Measurements from ENCODE around the gene LDLRAD2.

LDLRAD2 gene

GRCh38 chr1:21795075-21795474 lies 17.0 kb upstream of the LDLRAD2 start:
- no peaks in the 10 kb centered on the region for H3K79me2 ChIP-seq (ENCODE audit: low read length)
- no peaks in the 10 kb centered on the region for H3K9me3 ChIP-seq (replicated peaks; ENCODE audit: insufficient read depth, low read length)
- TF ChIP-seq EZH2phosphoT487 (IDR thresholded peaks at IDR 0.05; ENCODE audit: low read length) = no peak
- TF ChIP-seq EZH2 (optimal IDR thresholded peaks at IDR 0.05; ENCODE audit: low read depth, low read length) = no peak
- TF ChIP-seq CTCF (IDR thresholded peaks at IDR 0.05; ENCODE audit: low read length) = no peak
- peaks cover 10% of the 10 kb centered on the region for H3F3A ChIP-seq (ENCODE audit: insufficient read depth, low read length)
- no peaks in the 10 kb centered on the region for H3K36me3 ChIP-seq (replicated peaks; ENCODE audit: insufficient read depth, low read length)
- no peaks in the 10 kb centered on the region for H3K9me2 ChIP-seq (replicated peaks; ENCODE audit: insufficient read depth, low read length)
- no peak overlapping the region for H3K27ac ChIP-seq (ENCODE audit: low read length)
- H3K9ac ChIP-seq (ENCODE audit: low read length) = no peak overlapping the region
- H2AFZ ChIP-seq (ENCODE audit: low read length) = no peak overlapping the region
- no peaks in the 10 kb centered on the region for H3K27me3 ChIP-seq (replicated peaks; ENCODE audit: insufficient read depth, low read length)
- H3K4me2 ChIP-seq (ENCODE audit: low read depth, low read length) = no peak overlapping the region
- H3K4me3 ChIP-seq (ENCODE audit: low read length) = no peak overlapping the region
- DNase-seq = no peak
- H4K20me1 ChIP-seq (ENCODE audit: insufficient read depth, low read length) = no peaks in the 10 kb centered on the region
- H3K4me1 ChIP-seq (ENCODE audit: low read length) = peaks cover 13% of the 10 kb centered on the region

- H3K27me3 ChIP-seq (replicated peaks; ENCODE audit: insufficient read depth, low read length) = no peaks in the 10 kb centered on the region
- peaks cover 4% of the 10 kb centered on the region; the same call in 1 of the 2 replicates for H3K4me1 ChIP-seq (ENCODE audit: low read length)
- no peaks in the 10 kb centered on the region for H3K79me2 ChIP-seq (ENCODE audit: low read length)
- 0 out of 2 replicates have a peak, but pooled peaks cover 3% of the 10 kb centered on the region for H3F3A ChIP-seq (ENCODE audit: insufficient read depth, low read length)
- no peaks in the 10 kb centered on the region for H3K36me3 ChIP-seq (replicated peaks; ENCODE audit: insufficient read depth, low read length)
- no peak overlapping the region for H3K27ac ChIP-seq (ENCODE audit: low read length)
- peak; percentile 27 for DNase-seq
- no peak overlapping the region for H3K4me2 ChIP-seq (ENCODE audit: low read depth, low read length)
- no peak overlapping the region for H3K4me3 ChIP-seq (ENCODE audit: low read length)
- H4K20me1 ChIP-seq (ENCODE audit: insufficient read depth, low read length) = no peaks in the 10 kb centered on the region
- no peaks in the 10 kb centered on the region for H3K9me3 ChIP-seq (replicated peaks; ENCODE audit: insufficient read depth, low read length)
- no peak overlapping the region for H2AFZ ChIP-seq (ENCODE audit: low read length)
- H3K9ac ChIP-seq (ENCODE audit: low read length) = no peak overlapping the region
- no peaks in the 10 kb centered on the region for H3K9me2 ChIP-seq (replicated peaks; ENCODE audit: insufficient read depth, low read length)
- TF ChIP-seq EZH2 (optimal IDR thresholded peaks at IDR 0.05; ENCODE audit: low read depth, low read length) = no peak
- no peak for TF ChIP-seq CTCF (IDR thresholded peaks at IDR 0.05; ENCODE audit: low read length)
- TF ChIP-seq EZH2phosphoT487 (IDR thresholded peaks at IDR 0.05; ENCODE audit: low read length) = no peak
Measured at GRCh38 chr1:21799730-21800129, 12.3 kb upstream of the LDLRAD2 start.

GRCh38 chr1:21801100-21801499 lies 11.0 kb upstream of the LDLRAD2 start:
- no peaks in the 10 kb centered on the region for H3K36me3 ChIP-seq (replicated peaks; ENCODE audit: insufficient read depth, low read length)
- no peaks in the 10 kb centered on the region for H3K79me2 ChIP-seq (ENCODE audit: low read length)
- no peak overlapping the region for H3K9ac ChIP-seq (ENCODE audit: low read length)
- no peak overlapping the region for H2AFZ ChIP-seq (ENCODE audit: low read length)
- no peak overlapping the region for H3K4me2 ChIP-seq (ENCODE audit: low read depth, low read length)
- 0 out of 2 replicates have a peak, but pooled peaks cover 3% of the 10 kb centered on the region for H3F3A ChIP-seq (ENCODE audit: insufficient read depth, low read length)
- no peaks in the 10 kb centered on the region for H3K9me3 ChIP-seq (replicated peaks; ENCODE audit: insufficient read depth, low read length)
- H4K20me1 ChIP-seq (ENCODE audit: insufficient read depth, low read length) = no peaks in the 10 kb centered on the region
- peaks cover 4% of the 10 kb centered on the region; the same call in 1 of the 2 replicates for H3K4me1 ChIP-seq (ENCODE audit: low read length)
- H3K9me2 ChIP-seq (replicated peaks; ENCODE audit: insufficient read depth, low read length) = no peaks in the 10 kb centered on the region
- DNase-seq = no peak
- H3K27me3 ChIP-seq (replicated peaks; ENCODE audit: insufficient read depth, low read length) = no peaks in the 10 kb centered on the region
- TF ChIP-seq EZH2phosphoT487 (IDR thresholded peaks at IDR 0.05; ENCODE audit: low read length) (no peak), CTCF (IDR thresholded peaks at IDR 0.05; ENCODE audit: low read length) (no peak), EZH2 (optimal IDR thresholded peaks at IDR 0.05; ENCODE audit: low read depth, low read length) (no peak)
- H3K4me3 ChIP-seq (ENCODE audit: low read length) = no peak overlapping the region
- no peak overlapping the region for H3K27ac ChIP-seq (ENCODE audit: low read length)

Measured in MM.1S (cell line).